Activated naive CD4-positive, alpha-beta T cell (primary cell): ENCODE results near the gene LRRC71.

Experiments used
- DNase-seq, 4 experiments: peaks; one replicate each; lab custom pipeline; 2025; lab: John Stamatoyannopoulos, UW

The LRRC71 gene

DNA sequence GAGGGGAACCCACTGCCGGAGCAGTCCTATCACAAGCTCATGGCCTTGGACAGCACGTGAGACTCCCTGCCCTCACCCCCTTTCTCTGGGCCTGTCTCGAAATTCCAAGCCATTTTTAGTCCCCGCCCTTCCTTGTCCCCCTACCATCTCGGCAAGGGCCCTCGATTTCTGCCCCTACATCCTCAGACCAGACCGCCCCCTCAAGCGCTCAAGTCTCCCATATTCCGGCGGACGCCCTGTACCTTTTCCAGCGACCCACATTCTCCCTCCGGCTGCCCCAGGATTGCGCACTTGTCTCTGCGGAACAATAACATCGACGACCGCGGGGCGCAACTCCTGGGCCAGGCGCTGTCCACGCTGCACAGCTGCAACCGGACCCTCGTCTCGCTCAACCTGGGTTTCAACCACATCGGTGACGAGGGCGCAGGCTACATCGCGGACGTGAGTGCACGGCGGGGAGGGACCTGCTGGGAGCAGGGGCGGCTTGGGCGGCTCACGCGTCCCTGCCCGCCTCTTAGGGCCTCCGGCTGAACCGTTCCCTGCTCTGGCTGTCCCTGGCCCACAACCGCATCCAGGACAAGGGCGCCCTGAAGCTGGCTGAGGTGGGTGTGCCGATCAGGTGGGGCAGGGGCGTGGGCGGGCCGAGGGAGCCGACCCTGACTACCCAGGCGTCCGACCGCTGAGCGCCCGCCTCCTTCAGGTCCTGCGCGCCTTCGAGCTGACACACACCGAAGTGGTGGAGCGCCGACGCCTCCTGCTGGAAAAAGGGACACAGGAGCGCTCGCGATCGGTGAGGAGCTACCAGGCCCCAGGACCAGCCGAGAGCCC is 7.0 kb downstream of the LRRC71 start:
- peak in 3 of 4 experiments; percentile 26 to 61 (median 37) for DNase-seq

DNA sequence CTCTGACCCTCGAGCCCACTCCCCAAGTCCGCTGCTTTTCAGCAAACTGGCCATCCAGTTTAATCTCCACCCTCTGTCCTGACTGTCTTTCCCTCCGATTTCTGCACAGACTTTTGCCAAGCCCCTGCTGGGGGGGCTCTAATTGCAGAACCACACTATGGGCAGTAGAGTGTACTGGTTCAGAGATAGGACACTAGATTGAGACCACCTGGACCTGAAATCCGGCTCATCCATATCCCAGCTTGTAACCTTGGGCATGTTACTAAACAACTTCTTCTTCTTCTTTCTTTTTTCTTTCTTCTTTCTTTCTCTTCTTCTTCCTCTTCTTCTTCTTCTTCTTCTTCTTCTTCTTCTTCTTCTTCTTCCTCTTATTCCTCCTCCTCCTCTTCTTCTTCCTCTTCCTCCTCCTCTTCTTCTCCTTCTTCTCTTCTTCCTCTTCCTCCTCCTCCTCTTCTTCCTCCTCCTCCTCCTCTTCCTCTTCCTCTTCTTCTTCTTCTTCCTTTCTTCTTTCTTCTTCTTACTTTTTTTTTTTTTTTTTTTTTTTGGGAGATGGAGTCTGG is 7.7 kb downstream of the LRRC71 start:
- no peak for DNase-seq

DNA sequence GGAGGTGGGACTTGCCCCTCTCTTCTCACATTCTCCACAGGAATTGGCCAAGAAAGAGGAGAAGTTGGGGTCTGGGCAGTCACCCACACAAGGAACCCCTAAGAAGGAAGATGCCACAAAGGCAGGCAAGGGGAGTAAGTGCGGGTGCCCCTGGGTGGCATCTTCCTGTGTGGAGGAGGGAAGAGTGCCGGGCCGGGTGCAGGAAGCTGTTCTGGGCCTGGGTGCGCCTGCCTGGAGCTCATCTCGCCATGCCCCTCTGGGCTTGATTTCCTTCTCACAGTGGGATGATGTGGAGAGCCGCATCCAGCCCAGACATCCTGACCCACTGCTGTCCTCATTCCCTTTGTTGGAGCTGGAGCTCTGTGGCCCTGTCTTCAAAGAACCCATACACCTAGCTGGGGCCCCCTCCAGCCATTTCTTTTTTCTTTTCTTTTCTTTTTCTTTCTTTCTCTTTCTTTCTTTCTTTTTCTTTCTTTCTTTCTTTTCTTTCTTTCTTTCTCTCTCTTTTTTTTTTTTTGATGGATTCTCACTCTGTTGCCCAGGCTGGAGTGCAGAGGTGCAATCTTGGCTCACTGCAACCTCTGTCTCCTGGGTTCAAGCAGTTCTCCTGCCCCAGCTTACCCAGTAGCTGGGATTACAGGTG is 9.3 kb downstream of the LRRC71 start:
- no peak for DNase-seq

DNA sequence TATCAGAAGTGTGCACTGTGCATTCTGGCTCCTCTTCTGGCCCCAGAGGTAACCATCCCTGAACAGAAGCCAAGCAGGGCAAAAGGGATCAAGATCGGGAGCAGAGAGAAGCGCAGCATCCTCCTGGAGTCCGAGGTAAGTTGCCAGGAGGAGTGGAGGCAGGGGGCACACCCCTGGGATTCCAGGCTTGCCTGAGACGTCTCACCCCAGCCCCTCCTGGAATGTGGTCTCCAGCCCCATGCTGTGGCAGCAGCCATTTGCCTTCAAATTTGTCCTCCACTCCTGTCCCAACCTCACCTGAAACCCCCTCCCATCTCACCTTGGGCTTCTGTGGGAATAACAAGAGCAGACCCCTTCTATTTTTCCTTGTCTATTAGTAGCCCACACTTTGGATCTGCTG is 10.1 kb downstream of the LRRC71 start:
- DNase-seq: no peak

DNA sequence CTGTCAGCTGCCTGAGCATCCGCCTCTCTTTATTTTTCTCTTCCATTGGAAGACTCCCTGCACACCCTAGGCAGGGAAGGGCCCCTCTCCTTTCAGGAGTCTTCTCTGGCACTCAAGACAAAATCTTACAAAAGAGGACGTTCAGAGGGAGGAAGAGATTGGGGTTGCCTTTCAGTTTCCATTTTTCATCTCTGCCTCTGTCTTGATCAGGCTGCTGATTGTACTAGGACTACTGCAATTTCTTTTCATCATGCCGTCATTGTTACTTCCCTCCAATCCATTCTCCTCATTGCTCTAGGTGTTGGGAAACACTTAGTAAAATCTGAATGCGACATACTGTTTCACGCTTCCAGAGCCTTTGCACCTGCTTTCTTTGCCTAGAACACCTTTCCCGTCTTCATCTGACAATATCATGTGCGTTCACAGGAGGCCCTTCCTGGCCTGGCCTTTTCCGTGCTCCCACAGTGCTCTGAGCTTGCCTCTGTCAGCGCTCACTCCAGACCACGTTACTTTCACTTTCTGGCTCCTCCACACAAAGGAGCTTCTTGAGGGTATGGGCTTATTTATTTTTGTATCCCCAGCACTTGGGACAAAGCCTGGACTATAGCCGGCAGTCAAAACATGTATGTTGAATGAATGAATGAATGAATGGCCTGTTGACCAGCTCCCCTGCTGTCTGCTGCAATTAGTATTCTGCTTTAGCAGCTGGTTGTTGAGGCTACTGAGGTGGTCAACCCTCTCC is 10.9 kb downstream of the LRRC71 start:
- DNase-seq: no peak

DNA sequence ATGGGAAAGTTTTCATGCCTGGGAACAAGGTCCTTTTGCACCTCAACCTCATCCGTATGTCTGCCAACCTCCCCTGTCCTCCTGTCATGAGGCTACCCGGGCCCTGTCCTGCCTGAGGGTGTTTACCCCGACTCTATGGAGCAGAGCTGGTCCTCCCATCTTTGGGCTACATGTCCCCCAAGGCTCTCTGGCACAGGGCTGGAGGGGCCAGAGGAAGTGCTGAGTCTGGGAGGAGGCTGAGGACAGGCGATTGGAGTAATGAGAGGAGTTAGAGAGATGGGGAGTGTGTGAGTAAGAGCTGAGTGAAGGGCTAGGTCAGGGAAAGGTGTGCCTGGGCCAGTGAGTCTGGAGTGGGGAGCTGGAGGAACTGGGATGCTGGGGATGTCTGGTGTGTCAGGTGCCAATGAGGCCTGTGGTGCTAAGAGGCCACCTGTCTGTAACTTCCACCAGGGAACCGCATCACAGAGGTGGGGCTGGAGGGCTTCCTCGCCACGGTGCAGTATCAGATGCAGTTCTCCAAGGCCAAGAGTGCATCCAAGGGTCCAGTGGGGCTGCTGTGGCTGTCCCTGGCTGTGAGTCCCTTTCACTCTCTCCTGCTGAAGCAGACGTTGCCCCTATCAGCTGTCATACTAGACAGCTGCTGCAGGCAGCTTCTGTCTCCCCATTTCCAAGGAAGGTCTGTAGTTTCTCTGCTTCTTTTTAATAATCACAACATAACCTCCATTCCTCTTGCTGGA is 11.7 kb downstream of the LRRC71 start:
- no peak for DNase-seq

DNA sequence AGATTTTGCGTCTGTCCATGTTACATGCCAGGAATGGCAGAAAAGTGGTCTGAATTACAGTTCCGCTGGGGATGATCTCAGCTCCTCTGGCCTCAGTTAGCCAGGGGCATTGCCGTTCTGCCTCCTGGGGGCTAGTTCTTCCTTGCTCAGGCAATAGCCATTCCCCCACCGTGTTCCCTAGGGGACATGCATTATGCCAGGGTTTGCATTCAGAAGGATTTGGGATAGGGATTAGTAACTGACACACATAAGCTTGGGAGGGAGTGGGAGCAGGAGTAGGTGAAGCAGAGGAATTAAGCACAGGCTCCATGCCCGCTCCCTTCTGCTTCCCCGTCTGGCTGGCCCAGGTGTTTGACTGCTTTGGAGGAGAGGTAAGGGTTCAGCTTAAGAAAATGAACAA is 12.7 kb downstream of the LRRC71 start:
- DNase-seq: no peak

DNA sequence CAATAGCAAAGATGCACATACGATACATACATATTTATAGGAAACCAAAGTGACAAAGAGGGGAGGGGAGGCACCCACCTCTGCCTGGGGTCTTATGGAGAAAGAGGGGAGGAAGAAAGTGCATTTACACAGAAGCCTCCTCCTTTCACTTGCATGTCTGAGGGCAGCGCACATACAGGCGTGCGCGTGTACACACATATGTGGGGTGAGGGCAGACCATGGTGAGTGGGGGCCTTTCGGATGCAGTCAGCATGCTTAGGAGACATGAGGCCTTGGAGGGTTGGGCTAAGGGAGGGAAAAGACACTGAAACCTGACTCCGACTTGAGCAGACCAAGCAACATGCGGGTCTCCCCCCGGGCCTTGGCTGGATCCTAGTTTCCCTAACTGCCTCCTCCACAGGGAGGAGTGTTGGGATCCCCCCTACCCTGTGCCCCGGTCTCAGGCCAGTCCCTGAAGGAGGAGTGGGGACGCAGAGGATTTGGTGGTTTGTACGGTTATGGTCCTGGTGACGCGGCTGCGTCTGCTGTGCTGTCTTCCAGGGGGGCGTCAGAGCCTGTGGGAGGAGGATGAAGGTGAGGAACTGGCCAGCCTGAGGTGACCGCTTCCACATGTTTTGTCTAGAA is 15.2 kb downstream of the LRRC71 start:
- no peak for DNase-seq

DNA sequence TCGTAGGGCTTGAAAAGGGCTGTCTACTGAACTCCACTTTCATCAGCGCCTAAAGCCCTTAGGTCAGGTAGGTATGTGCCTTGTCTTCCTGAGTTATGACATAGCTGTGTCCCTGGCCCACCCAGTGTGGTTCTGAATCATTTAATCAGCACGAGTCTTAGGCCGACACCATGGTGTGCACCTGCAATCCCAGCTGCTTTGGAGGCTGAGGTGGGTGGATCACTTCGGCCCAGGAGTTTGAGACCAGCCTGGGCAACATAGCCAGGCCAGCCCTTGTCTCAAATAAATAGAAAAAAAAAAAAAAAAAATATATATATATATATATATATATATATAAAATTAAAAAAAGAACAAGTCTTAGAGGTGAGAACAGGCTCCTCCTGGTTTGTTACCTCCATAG is 15.8 kb downstream of the LRRC71 start:
- DNase-seq: no peak

DNA sequence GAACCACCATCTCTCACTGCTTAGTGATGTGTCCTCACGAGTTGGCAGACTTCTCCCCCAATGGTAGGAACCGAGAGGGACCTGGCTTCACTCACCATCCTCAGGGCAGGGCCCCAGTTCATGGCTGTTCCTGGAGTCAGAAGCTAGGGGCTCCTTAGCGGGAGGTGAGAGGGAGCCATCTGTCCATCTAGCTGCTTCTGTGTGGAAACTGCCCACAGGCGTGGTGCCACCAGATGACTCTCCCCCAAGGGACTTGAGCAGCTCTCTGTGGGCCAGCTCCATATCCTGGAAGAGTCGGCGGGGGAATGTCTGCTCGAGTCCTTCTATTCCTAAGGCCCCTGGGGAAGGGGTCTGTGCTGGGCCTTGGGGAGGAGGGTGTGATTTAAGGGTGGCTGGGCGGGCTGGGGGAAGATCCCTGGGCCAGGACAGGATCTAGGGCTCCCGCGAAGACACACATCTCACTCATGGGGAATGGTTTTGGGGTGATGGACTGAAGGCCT is 16.3 kb downstream of the LRRC71 start:
- DNase-seq: no peak

DNA sequence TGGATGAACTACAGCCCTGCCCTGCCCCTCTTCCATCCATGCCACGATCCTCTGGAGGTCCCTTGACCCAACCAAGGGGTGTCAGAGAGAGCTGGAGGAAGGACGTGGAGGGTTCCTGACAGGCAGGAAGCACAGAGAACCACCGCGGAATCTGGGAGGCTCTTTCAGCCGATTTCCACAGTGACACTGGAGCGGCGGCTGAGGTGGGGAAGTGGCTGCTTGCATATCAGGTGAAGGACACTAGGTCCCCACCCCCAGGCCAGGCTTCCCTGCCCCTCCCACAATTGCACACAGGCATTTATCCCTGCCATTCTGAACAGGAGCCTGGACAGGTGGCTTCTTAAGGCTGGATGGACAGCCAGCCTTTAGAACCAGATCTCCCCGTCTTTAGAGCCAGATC is 17.5 kb downstream of the LRRC71 start:
- DNase-seq: no peak

DNA sequence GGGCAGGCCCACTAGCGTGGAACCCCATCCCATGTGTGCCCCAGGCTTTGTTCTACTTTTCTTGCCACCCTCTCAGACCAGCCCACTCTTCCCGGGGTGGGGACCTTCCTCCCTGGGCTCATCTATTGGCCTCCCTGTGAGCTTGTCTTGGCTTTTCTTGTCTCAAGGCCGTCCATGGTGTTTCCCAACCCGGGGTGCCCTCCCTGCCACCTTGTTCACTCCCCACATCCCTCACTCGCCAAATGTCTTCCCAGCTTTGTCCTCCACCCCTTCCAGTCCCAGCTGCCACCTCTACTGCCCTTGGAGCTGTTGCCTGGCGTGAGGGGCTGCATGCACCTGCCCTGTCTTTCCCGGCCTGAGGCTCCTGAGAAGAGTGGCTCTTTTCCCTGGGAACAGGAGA is 18.4 kb downstream of the LRRC71 start:
- no peak for DNase-seq

DNA sequence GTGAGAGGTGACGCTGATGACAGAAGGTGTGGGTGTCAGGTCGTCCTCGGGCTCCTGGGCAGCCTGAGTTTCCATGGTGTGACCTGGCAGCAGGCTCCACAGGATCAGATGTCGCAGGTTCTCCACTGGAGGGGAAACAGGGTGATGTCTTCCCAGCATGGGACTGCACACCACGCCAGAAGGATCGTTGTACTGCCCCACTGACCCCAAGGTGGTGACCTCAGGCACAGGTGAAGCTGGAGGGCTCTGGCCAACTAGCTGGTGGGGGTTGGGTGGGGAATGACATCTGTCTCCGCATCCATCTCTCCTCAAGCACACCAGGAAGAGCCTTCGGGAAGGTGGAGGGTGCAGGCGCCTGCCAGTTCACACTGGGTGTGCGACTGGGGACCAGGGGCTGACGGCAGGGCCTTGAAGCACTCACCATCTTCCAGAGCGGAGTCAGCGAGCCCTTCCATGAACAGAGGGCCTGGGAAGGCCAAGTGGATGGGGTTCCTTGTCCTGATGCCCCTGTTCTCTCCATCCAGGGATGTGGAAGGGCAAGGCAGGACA is 19.4 kb downstream of the LRRC71 start:
- no peak for DNase-seq

DNA sequence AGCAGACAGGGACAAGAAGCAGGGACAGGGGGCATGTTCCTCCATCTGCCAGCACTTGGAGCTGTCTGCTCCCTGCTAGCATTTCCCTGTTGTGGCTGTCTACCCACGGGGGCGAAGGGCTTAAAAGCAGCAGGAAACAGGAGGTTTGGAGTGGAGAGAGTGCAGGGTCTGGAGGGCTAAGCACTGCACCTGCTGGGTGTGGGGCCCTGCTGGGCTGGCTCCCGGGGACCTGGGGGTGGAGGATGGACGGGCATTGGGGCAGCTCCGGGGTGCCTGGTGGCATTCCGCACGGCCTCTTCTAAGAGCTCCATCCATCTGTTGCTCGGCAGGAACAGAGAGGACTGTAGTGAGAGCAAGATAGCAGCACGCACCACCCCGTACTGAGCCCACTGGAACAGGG is 21.2 kb downstream of the LRRC71 start:
- DNase-seq: no peak

DNA sequence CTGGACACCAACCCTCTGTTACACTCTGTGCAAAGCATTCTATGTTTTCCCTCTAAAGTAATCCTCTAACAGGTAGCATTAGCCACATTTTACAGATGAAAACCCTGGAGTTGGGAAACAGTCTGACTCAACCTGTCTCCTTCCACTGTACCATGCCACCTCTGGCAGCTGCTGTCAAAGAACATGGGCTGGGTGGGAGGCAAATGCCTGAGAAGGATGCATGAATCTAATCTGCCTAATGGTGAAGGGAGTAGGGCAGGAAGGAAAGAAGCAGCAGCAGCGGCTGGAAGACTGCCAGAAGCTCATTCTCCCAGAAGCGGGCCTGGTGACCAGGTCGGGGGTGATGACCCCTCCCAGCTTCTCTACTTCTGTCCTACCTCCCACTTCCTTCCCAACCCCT is 21.7 kb downstream of the LRRC71 start:
- no peak for DNase-seq

DNA sequence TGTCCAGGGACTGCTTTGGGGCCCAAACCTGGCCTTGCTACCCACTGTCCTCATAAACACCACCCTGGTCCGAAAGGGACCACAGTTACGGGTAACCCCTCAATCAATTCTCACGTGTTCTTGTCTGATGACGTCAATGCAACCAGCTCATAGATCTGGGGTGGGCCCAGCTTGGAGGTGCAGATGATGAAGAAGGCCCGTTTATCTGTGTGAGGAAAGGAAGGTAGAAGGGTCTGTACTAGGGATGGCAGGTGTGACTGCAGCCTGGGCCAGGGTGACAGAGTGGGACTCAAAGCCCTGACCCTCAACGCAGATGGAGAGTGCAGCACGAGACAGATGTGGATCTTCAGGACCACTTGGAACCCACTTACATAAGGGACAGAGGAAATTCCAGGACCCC is 22.1 kb downstream of the LRRC71 start:
- DNase-seq: no peak

DNA sequence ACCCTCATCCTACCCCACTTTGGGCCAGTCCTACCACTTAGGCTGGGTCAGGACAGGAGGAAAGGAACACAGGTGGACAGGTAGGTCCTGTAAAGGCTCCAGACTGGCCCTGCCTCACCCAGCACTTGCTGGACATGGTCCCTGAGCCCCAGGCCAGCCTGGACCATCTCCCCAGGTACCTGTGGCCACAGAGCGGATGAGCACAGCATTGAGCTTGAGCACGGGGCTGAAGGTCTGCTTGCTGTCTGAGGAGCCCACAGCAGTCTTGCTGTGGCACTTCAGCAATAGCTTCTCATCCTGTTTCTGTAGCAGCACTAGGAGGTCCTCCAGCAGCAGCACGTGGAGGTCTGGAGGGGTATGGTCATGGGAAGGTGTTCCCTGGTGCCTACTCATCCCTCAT is 23.3 kb downstream of the LRRC71 start:
- DNase-seq: no peak

DNA sequence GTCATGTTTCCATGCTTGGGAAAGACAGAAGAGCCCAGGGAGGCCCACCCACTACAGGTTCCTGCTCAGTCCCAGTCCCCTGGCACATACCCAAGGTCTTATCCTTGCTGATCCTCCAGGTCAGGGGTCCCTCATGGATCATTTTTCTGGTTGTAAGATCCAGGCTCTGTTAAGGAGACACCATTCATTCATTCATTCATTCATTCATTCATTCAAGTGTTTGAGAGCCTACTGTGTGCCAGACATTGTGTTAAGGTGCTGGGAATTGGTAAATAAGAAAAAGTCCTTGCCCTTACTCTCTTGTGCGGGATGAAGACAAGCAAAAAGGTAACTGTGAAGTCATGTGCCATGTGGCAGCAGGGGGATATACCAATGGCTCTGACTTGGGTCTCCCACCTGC is 23.8 kb downstream of the LRRC71 start:
- DNase-seq: no peak

DNA sequence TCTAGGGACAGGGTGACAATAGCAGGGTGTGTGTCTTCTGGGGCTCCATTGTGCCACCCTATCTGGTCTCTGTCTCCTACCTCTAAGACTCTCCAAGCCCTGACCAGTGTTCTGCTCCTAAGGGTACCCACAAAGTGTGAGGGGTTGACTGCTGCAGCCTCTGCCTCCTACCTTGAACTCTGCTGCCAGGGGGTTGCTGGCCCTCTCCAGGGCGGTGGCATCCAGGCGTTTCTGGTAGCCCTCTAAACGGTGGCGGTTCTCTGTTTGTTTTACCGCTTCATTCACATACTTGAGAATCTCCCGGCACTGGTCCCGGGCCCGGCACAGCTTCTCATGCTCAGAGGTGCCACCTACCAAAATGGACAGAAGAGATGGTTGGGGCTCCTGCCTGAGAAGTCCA is 24.4 kb downstream of the LRRC71 start:
- DNase-seq: no peak

DNA sequence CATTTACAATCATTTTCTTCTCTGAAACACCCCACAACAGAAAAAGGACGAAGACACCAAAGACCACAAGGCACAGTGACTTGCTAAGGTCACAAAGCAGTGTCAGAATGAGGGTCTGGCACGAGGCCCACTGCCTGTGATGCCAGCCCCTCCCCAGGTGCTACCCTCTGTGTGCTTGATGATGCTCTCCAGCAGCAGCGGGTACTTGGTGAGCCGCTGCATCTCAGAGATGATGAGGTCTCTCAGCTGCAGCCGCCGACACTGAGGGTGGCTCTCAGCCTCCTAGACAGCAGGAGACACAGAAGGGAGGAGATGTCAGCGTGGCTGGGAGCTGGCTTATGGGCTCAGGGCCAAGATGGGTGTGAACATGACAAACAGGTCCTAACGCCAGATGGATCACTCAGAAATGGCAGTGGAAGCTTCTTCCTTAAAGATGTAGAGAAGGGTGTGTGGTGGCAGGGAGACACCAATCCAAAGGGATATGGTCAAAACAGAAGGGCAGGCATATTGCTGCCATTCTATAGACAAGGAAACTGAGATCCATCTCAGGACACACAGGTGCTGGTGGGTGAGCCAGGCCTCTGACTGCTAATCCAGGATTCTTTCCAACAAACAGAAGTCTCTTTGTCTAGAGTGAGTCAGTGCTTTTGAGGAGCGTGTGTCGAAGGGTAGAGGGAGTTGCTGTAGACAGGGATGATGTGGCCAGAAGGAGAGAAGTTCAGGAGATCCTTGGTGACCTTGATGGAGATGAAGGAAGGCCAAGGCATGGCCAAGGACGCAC is 25.6 kb downstream of the LRRC71 start:
- DNase-seq: no peak
